Measurements from ENCODE around the gene TMEM263.

DNA sequence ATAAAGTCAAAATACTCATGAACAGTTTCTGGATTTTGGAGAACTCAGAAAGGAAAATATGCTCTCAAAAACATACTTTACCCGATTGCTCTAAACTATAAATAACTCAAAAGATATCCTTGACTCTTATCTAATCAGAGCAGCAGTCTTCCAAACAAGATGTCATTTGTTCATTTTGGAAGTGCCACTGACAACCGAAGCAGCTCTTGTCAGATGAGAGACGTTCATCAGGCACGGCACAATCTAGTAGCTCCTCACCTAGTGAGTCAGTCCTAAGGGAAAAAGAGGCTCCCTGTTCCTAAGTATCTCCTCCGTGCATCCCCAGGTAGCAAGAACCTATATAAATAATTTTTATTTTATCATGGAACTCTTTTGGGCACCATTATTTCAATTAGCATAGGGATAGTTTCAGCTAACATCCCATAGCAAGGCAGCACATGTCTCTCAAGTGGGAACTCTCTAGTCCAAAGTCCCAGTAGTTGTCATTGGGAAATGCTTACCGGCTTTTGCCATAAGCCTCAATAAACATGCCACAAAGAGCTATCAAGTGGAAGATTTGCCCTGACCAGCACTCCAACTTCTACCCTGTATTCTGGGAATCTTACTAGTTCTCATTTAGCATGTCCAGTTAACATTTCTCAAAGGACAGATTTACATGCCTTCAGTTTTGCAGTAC, 14.1 kb upstream of the TMEM263 start:
- TF ChIP-seq, protein P1, sequence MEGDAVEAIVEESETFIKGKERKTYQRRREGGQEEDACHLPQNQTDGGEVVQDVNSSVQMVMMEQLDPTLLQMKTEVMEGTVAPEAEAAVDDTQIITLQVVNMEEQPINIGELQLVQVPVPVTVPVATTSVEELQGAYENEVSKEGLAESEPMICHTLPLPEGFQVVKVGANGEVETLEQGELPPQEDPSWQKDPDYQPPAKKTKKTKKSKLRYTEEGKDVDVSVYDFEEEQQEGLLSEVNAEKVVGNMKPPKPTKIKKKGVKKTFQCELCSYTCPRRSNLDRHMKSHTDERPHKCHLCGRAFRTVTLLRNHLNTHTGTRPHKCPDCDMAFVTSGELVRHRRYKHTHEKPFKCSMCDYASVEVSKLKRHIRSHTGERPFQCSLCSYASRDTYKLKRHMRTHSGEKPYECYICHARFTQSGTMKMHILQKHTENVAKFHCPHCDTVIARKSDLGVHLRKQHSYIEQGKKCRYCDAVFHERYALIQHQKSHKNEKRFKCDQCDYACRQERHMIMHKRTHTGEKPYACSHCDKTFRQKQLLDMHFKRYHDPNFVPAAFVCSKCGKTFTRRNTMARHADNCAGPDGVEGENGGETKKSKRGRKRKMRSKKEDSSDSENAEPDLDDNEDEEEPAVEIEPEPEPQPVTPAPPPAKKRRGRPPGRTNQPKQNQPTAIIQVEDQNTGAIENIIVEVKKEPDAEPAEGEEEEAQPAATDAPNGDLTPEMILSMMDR (IDR thresholded peaks at IDR 0.05) = no peak
- TF ChIP-seq EP300 (IDR thresholded peaks at IDR 0.05) = no peak
- no peak for TF ChIP-seq POLR2A (IDR thresholded peaks at IDR 0.05)

All from ovary (tissue), 3 donors.